T47D (cell line): Measurements from ENCODE around the gene PHACTR1.

Source experiments
- DNase-seq, 2 experiments: peaks; one replicate each; pipeline versions ENCODE4 v3.0.0 to v3.0.0-alpha.2; 2011 to 2012; ENCODE audit warnings: low read depth in 1 of 2, low spot score in 1 of 2
- JUND ChIP-seq: IDR thresholded peaks from 2 replicates; pipeline ENCODE4 v1.6.1; 2012; ENCODE audit warnings: low read depth
- in situ Hi-C: cut with HindIII; loops from 2 replicates; pipeline ENCODE4 v1.10.0; 2016; ENCODE audit warnings: low sequenced_read_pairs, low pct_unique_long_range_greater_than_20kb

Gene PHACTR1

GRCh38 chr6:13184089-13184468, 467.5 kb downstream of the PHACTR1 start:
- TF ChIP-seq JUND = no peak
- no peak for DNase-seq
- in situ Hi-C loops = no loop called here

- in situ Hi-C loops = no loop called here
- no peak for DNase-seq
- no peak for TF ChIP-seq JUND
Measured at GRCh38 chr6:13184547-13184946, 468.0 kb downstream of the PHACTR1 start.

GRCh38 chr6:13186861-13187260, 470.3 kb downstream of the PHACTR1 start:
- no peak for DNase-seq
- in situ Hi-C loops = no loop called here
- no peak for TF ChIP-seq JUND

- in situ Hi-C loops = no loop called here
Measured at GRCh38 chr6:13187692-13188091, 471.1 kb downstream of the PHACTR1 start.

GRCh38 chr6:13188306-13188705, 471.7 kb downstream of the PHACTR1 start:
- DNase-seq = no peak
- TF ChIP-seq JUND = no peak
- in situ Hi-C loops = no loop called here

More at GRCh38 chr6:13187692-13188091, 471.1 kb downstream of the PHACTR1 start:
- no peak for TF ChIP-seq JUND
- DNase-seq = no peak

GRCh38 chr6:13189710-13190109, 473.1 kb downstream of the PHACTR1 start:
- in situ Hi-C loops = no loop called here
- DNase-seq = no peak
- no peak for TF ChIP-seq JUND

- in situ Hi-C loops = no loop called here
- TF ChIP-seq JUND = no peak
- DNase-seq = no peak
Measured at GRCh38 chr6:13190376-13190775, 473.8 kb downstream of the PHACTR1 start.

- no peak for DNase-seq
- in situ Hi-C loops = no loop called here
- TF ChIP-seq JUND = no peak
Measured at GRCh38 chr6:13191461-13191860, 474.9 kb downstream of the PHACTR1 start.

GRCh38 chr6:13194852-13195251, 478.3 kb downstream of the PHACTR1 start:
- in situ Hi-C loops = no loop called here
- no peak for TF ChIP-seq JUND
- DNase-seq = peak in 1 of 2 experiments; percentile 31

- TF ChIP-seq JUND = no peak
- no peak for DNase-seq
- in situ Hi-C loops = no loop called here
Measured at GRCh38 chr6:13195803-13196202, 479.2 kb downstream of the PHACTR1 start.

GRCh38 chr6:13198168-13198567, 481.6 kb downstream of the PHACTR1 start:
- no peak for DNase-seq
- in situ Hi-C loops = no loop called here
- TF ChIP-seq JUND = no peak

GRCh38 chr6:13201336-13201735, 484.8 kb downstream of the PHACTR1 start:
- no peak for TF ChIP-seq JUND
- DNase-seq = no peak
- in situ Hi-C loops = no loop called here

GRCh38 chr6:13203145-13203544, 486.6 kb downstream of the PHACTR1 start:
- DNase-seq = no peak
- in situ Hi-C loops = no loop called here

GRCh38 chr6:13205106-13205505, 488.5 kb downstream of the PHACTR1 start:
- no peak for TF ChIP-seq JUND
- in situ Hi-C loops = no loop called here

More at GRCh38 chr6:13203145-13203544, 486.6 kb downstream of the PHACTR1 start:
- TF ChIP-seq JUND = no peak

More at GRCh38 chr6:13205106-13205505, 488.5 kb downstream of the PHACTR1 start:
- DNase-seq = no peak
